GM12878 (cell line): ENCODE data around the gene PLCG2. TPM values are rescaled to one million over a fixed set of nuclear protein-coding genes. Genes with fewer than 3 reads are reported as not detected.
A peak's percentile ranks its signal among the peaks of the same experiment; 100 is the strongest.

Source experiments
- BCL11A ChIP-seq: IDR thresholded peaks from 2 replicates; pipeline ENCODE4 v1.6.1; 2011; ENCODE audit warnings: low read depth, low read length
- CHD1 ChIP-seq: IDR thresholded peaks from 2 replicates; pipeline ENCODE4 v1.6.1; 2012; ENCODE audit warnings: low read depth, low read length, improper control_type of control experiment
- CREM ChIP-seq: IDR thresholded peaks from 2 replicates; pipeline ENCODE4 v1.6.1; 2014; ENCODE audit warnings: antibody characterized with exemption, low read depth
- EGR1 ChIP-seq, 2 experiments: IDR thresholded peaks; 1 replicate in 1 of 2; 2 replicates in 1 of 2; pipeline ENCODE4 v1.6.1; 2011 to 2012; ENCODE audit warnings: low read depth in 2 of 2, low read length in 2 of 2, borderline replicate concordance in 1 of 2, mild to moderate bottlenecking in 1 of 2, moderate library complexity in 1 of 2
- ELK1 ChIP-seq: IDR thresholded peaks from 2 replicates; pipeline ENCODE4 v1.6.1; 2012; ENCODE audit warnings: low read depth, low read length, improper control_type of control experiment
- HDAC6 ChIP-seq: fragments of 200-600 bp; sonication (generic); IDR thresholded peaks from one replicate; pipeline ENCODE4 v1.8.0; 2017; ENCODE audit warnings: antibody characterized with exemption; ENCODE audit not compliant: unreplicated experiment
- IKZF1 ChIP-seq: fragments of 450-650 bp; conservative IDR thresholded peaks from 2 replicates; pipeline ENCODE4 v1.6.1; 2017; ENCODE audit warnings: antibody characterized with exemption, mild to moderate bottlenecking
- LARP7 ChIP-seq: fragments of 450-650 bp; IDR thresholded peaks from 2 replicates; pipeline ENCODE4 v1.6.1; 2017; ENCODE audit warnings: mild to moderate bottlenecking
- MEF2B ChIP-seq: fragments of 450-650 bp; IDR thresholded peaks from 2 replicates; pipeline ENCODE4 v1.6.1; 2018; ENCODE audit warnings: mild to moderate bottlenecking, moderate library complexity; ENCODE audit not compliant: partially characterized antibody, poor library complexity, severe bottlenecking
- MTA2 ChIP-seq: fragments of 450-650 bp; IDR thresholded peaks from 2 replicates; pipeline ENCODE4 v1.6.1; 2016; ENCODE audit warnings: low read depth, mild to moderate bottlenecking, moderate library complexity
- NFYA ChIP-seq: IDR thresholded peaks from 2 replicates; pipeline ENCODE4 v1.6.1; 2011; ENCODE audit warnings: low read depth, mild to moderate bottlenecking, low read length, improper control_type of control experiment, borderline replicate concordance
- NR2C2 ChIP-seq: IDR thresholded peaks from 2 replicates; pipeline ENCODE4 v1.6.1; 2011; ENCODE audit warnings: borderline replicate concordance, low read depth; ENCODE audit not compliant: control insufficient read depth, insufficient read length
- POLR2AphosphoS5 ChIP-seq: IDR thresholded peaks from 2 replicates; pipeline ENCODE4 v1.6.1; 2011; ENCODE audit warnings: mild to moderate bottlenecking, low read length, inconsistent platforms
- SMC3 ChIP-seq: IDR thresholded peaks from 2 replicates; pipeline ENCODE4 v1.6.1; 2011; ENCODE audit warnings: low read length, improper control_type of control experiment, borderline replicate concordance
- SPI1 ChIP-seq: IDR thresholded peaks from 2 replicates; pipeline ENCODE4 v1.6.1; 2011; ENCODE audit warnings: low read depth, mild to moderate bottlenecking, low read length, moderate library complexity, borderline replicate concordance; ENCODE audit not compliant: insufficient read depth
- SREBF1 ChIP-seq: IDR thresholded peaks from 2 replicates; pipeline ENCODE4 v1.6.1; 2012; ENCODE audit warnings: mild to moderate bottlenecking, low read length
- STAT3 ChIP-seq: IDR thresholded peaks from 2 replicates; pipeline ENCODE4 v1.6.1; 2011; ENCODE audit warnings: low read depth, low read length, improper control_type of control experiment
- WRNIP1 ChIP-seq: IDR thresholded peaks from 2 replicates; pipeline ENCODE4 v1.6.1; 2011; ENCODE audit warnings: low read depth, low read length, improper control_type of control experiment, borderline replicate concordance
- ZBTB11 ChIP-seq: fragments of 450-650 bp; formaldehyde crosslinking; IDR thresholded peaks from 2 replicates; pipeline ENCODE4 v1.5.0; 2022; ENCODE audit warnings: mild to moderate bottlenecking, missing genetic modification characterization
- ZBTB40 ChIP-seq: fragments of 450-650 bp; IDR thresholded peaks from 2 replicates; pipeline ENCODE4 v1.6.1; 2016; ENCODE audit warnings: mild to moderate bottlenecking, moderate library complexity, borderline replicate concordance
- polyA plus RNA-seq, 11 experiments: library from polyadenylated mRNA; depleted of rRNA in 4 of 11; unstranded in 6 of 11; stranded (reverse) in 5 of 11; fragments of >200 nt; fragmentation: Nextera tagmentation in 4 of 11; fragmentation: Illumina TruSeq in 1 of 11; extraction: Ambion mirVana in 4 of 11; extraction: Trizol in 1 of 11; gene quantifications; 1 replicate in 1 of 11; 2 replicates in 10 of 11; pipeline versions ENCODE4 v1.2.1 to v1.2.3, GENCODE V29; 2011 to 2016; ENCODE audit warnings: inconsistent platforms in 2 of 11, missing spikeins in 2 of 11, low read depth in 1 of 11
- total RNA-seq, 4 experiments: library from RNA; depleted of rRNA in 3 of 4; stranded (reverse); fragments of >200 nt in 3 of 4; fragmentation: Illumina TruSeq in 1 of 4; extraction: Trizol in 1 of 4; gene quantifications; 2 replicates each; pipeline versions ENCODE4 v1.2.1 to v1.2.3, GENCODE V29; 2013 to 2021
- TF ChIP-seq, protein P1 (sequence below): fragments of 450-650 bp; IDR thresholded peaks from 2 replicates; pipeline ENCODE4 v1.6.1; 2016; ENCODE audit warnings: mild to moderate bottlenecking

The PLCG2 gene
- total and polyA plus RNA-seq, 10 of the 15 experiments (the other 5 are each of a cell fraction or from before 2014, with no cell fraction given), result 47.6 to 256 (median 149) TPM

DNA sequence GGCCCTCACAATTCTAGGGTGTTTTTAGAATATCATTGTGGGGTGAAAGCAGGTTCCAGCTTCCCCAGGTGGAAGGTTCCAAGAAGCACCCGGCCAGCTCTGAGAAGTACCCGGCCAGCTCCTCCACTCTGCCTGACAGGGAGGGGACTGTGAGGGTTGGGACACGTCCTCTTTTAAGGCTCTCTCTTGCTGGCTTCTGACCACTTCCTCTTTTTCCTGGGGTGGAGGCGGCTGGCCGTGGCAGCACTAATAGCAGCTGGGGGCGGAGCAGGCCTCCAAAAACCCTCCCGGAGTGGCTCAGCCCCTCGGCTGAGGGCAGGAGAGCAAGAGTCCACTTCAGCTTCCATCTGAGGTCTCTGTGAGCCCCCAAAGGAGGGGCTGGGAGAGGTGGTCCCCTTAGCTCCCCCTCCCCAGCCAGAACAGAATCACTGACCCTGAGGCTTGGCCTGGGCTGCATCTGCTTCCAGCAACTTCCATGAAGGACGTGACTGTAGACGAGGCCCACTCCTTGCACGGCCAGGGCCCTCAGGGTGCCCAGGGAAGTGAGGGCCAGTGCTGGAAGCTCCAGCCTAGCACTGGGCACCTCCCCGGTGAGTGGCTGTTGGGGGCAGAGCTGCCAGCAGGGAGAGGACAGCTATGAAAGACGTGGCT is 26.7 kb upstream of the PLCG2 start (continued):
- TF ChIP-seq ZBTB40 (no peak; the same call in 1 of the 2 replicates), HDAC6 (no peak), SPI1 (peak; percentile 100), WRNIP1 (no peak), SMC3 (no peak), CREM (peak; percentile 66), STAT3 (no peak), MTA2 (peak; percentile 81), SREBF1 (no peak), CHD1 (0 out of 2 replicates have a peak, but pooled peaks have one; percentile 75), BCL11A (peak; percentile 63; the same call in 1 of the 2 replicates), MEF2B (peak; percentile 32), NFYA (no peak), IKZF1 (peak; percentile 94), POLR2AphosphoS5 (peak; percentile 80), ELK1 (0 out of 2 replicates have a peak, but pooled peaks have one; percentile 20), LARP7 (no peak), EGR1 (IDR thresholded peaks at IDR 0.05; ENCODE audit: borderline replicate concordance in 1 of 2, low read depth in 2 of 2, low read length in 2 of 2) (peak in 1 of 2 experiments; percentile 56; a peak in 1 of 3 replicates), ZBTB11 (CRISPR knock-in tag) (no peak), NR2C2 (no peak)
- TF ChIP-seq, protein P1, sequence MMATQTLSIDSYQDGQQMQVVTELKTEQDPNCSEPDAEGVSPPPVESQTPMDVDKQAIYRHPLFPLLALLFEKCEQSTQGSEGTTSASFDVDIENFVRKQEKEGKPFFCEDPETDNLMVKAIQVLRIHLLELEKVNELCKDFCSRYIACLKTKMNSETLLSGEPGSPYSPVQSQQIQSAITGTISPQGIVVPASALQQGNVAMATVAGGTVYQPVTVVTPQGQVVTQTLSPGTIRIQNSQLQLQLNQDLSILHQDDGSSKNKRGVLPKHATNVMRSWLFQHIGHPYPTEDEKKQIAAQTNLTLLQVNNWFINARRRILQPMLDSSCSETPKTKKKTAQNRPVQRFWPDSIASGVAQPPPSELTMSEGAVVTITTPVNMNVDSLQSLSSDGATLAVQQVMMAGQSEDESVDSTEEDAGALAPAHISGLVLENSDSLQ, result peak; percentile 53; the same call in 1 of the 2 replicates
